Stimulated activated CD8-positive, alpha-beta memory T cell treated with anti-CD3 and anti-CD28 coated beads, Interleukin-4, amount 100 ng/mL, for 48 hours (primary cell): ENCODE data around the gene NHSL2.
A peak's percentile ranks its signal among the peaks of the same experiment; 100 is the strongest.
"Not testable (repeated sequence)": the region's sequence is repeated elsewhere in the genome, so short reads cannot be mapped to it uniquely, and the experiment has no call there.

Experiments used
- DNase-seq: peaks from one replicate; pipeline ENCODE4 v3.0.0-alpha.2; 2020

NHSL2 gene

GRCh38 chrX:71910643-71910985, at the start of gene NHSL2:
TSS of gene NHSL2 (plus strand) at chrX:71910845.
- peak; percentile 38 for DNase-seq

- DNase-seq, result no peak
These were observed 43.0 kb upstream of the NHSL2 start for GRCh38 chrX:71867680-71868079.

GRCh38 chrX:71869566-71869965, 41.1 kb upstream of the NHSL2 start:
- DNase-seq, result not testable (repeated sequence)

- no peak for DNase-seq
These were observed 40.2 kb upstream of the NHSL2 start for GRCh38 chrX:71870208-71871098.

- DNase-seq, result peak; percentile 39
These were observed 39.3 kb upstream of the NHSL2 start for GRCh38 chrX:71871367-71871766.

- DNase-seq, result no peak
These were observed 37.8 kb upstream of the NHSL2 start for GRCh38 chrX:71872542-71873458.

- no peak for DNase-seq
These were observed 37.2 kb upstream of the NHSL2 start for GRCh38 chrX:71873459-71873833.

GRCh38 chrX:71876841-71877240, 33.8 kb upstream of the NHSL2 start:
- DNase-seq, result not testable (repeated sequence)

GRCh38 chrX:71885099-71885498, 25.5 kb upstream of the NHSL2 start:
- no peak for DNase-seq

GRCh38 chrX:71895607-71896006, 15.0 kb upstream of the NHSL2 start:
- no peak for DNase-seq

GRCh38 chrX:71906144-71906543, 4.5 kb upstream of the NHSL2 start:
- no peak for DNase-seq

GRCh38 chrX:71908387-71908786, 2.3 kb upstream of the NHSL2 start:
- DNase-seq, result no peak

- no peak for DNase-seq
These were observed 689 bp upstream of the NHSL2 start for GRCh38 chrX:71909956-71910355.

GRCh38 chrX:71910986-71911730, 513 bp downstream of the NHSL2 start:
- peak; percentile 41 for DNase-seq

GRCh38 chrX:71911731-71912050, 1.0 kb downstream of the NHSL2 start:
- DNase-seq, result no peak

GRCh38 chrX:71912156-71912555, 1.5 kb downstream of the NHSL2 start:
- DNase-seq, result no peak

GRCh38 chrX:71913156-71913950, 2.7 kb downstream of the NHSL2 start:
- no peak for DNase-seq

- DNase-seq, result no peak
These were observed 7.1 kb downstream of the NHSL2 start for GRCh38 chrX:71917621-71918343.

GRCh38 chrX:71919431-71919830, 8.8 kb downstream of the NHSL2 start:
- no peak for DNase-seq

GRCh38 chrX:71919886-71920285, 9.2 kb downstream of the NHSL2 start:
- DNase-seq, result no peak

GRCh38 chrX:71922686-71923085, 12.0 kb downstream of the NHSL2 start:
- DNase-seq, result no peak

- DNase-seq, result no peak
These were observed 12.9 kb downstream of the NHSL2 start for GRCh38 chrX:71923516-71923915.
